GM12873 (cell line): ENCODE measurements around the gene SASH3.

ENCODE experiments used
- CTCF ChIP-seq: IDR thresholded peaks from 2 replicates; pipeline ENCODE4 v1.5.1; 2012; ENCODE audit warnings: low read depth, mild to moderate bottlenecking, moderate library complexity, low read length, control low read depth; ENCODE audit not compliant: insufficient read depth; ENCODE audit errors: missing control alignments

Gene SASH3

GRCh38 chrX:129779747-129780146, at the start of gene SASH3:
SASH3 (plus strand) TSS chrX:129779949; CDS start chrX:129780098, 149 bp downstream.
- no peak for TF ChIP-seq CTCF

- no peak for TF ChIP-seq CTCF
Measured at GRCh38 chrX:129731228-129731627, 48.5 kb upstream of the SASH3 start.

- no peak for TF ChIP-seq CTCF
Measured at GRCh38 chrX:129732857-129733256, 46.9 kb upstream of the SASH3 start.

DNA sequence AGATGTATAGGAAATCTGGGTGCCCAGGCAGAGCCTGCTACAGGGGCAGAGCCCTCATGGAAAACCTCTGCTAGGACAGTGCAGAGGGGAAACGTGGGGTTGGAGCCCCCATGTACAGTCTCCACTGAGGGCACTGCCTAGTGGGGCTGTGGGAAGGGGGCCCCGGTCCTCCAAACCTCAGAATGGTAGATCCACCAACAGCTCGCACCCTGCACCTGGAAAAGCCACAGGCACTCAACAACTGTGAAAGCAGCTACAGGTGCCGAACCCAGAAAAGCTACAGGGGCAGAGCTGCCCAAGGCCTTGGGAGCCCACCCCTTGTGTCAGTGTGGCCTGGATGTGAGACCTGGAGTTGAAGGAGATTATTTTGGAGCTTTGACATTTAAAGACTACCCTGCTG, 46.4 kb upstream of the SASH3 start:
- TF ChIP-seq CTCF = no peak

DNA sequence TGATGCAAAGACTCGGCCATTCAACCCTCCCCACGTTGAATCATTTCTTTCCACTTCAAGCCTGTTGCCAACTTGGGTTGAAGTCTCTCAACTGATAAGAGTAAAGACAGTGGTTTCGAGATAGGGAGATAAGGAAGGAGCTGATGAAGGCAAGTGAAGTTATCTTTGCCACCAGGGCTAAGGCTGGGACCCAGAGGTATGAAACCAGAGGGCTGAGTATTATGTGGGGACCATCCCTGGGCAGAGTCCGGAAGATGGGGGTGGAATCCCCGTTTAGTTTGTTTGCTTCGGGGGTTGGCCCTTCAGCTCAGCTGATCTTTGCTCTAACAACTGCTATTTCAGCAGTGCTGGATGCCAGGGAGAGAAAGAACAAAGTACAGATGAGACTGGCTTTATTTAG, 43.3 kb upstream of the SASH3 start:
- no peak for TF ChIP-seq CTCF

GRCh38 chrX:129737916-129738315, 41.8 kb upstream of the SASH3 start:
- no peak for TF ChIP-seq CTCF

GRCh38 chrX:129738466-129739308, 41.1 kb upstream of the SASH3 start, which contains the start of gene XPNPEP2:
XPNPEP2 (plus strand) TSS chrX:129738979; CDS start chrX:129739214, 235 bp downstream.
- no peak for TF ChIP-seq CTCF
